HPDE6-E6E7 (cell line): ENCODE measurements around the gene MLLT10.

Source experiments
- DNase-seq: peaks from one replicate; pipeline ENCODE4 v3.0.0; 2011; ENCODE audit warnings: missing footprints; ENCODE audit errors: extremely low spot score

Gene MLLT10

GRCh38 chr10:21501091-21501490, 32.9 kb upstream of the MLLT10 start:
- DNase-seq: no peak

GRCh38 chr10:21501731-21502347, 32.2 kb upstream of the MLLT10 start:
- no peak for DNase-seq

- no peak for DNase-seq
These were observed 31.7 kb upstream of the MLLT10 start for GRCh38 chr10:21502348-21502740.

- no peak for DNase-seq
These were observed 30.5 kb upstream of the MLLT10 start for GRCh38 chr10:21503542-21503941.

- DNase-seq: no peak
These were observed 28.2 kb upstream of the MLLT10 start for GRCh38 chr10:21505711-21506278.

- no peak for DNase-seq
These were observed 27.7 kb upstream of the MLLT10 start for GRCh38 chr10:21506351-21506750.

GRCh38 chr10:21507150-21507549, 26.9 kb upstream of the MLLT10 start:
- DNase-seq: no peak

- DNase-seq: no peak
These were observed 25.2 kb upstream of the MLLT10 start for GRCh38 chr10:21508706-21509331.

GRCh38 chr10:21509341-21510240, 24.4 kb upstream of the MLLT10 start:
- DNase-seq: no peak

- no peak for DNase-seq
These were observed 23.6 kb upstream of the MLLT10 start for GRCh38 chr10:21510241-21511094.

GRCh38 chr10:21511095-21511570, 22.9 kb upstream of the MLLT10 start:
- DNase-seq: no peak

GRCh38 chr10:21511946-21512572, 22.0 kb upstream of the MLLT10 start:
- no peak for DNase-seq

GRCh38 chr10:21512573-21513404, 21.2 kb upstream of the MLLT10 start:
- no peak for DNase-seq

GRCh38 chr10:21513405-21513788, 20.6 kb upstream of the MLLT10 start:
- DNase-seq: no peak

GRCh38 chr10:21514129-21514817, 19.8 kb upstream of the MLLT10 start:
- no peak for DNase-seq

- no peak for DNase-seq
These were observed 19.1 kb upstream of the MLLT10 start for GRCh38 chr10:21514818-21515351.

- no peak for DNase-seq
These were observed 18.4 kb upstream of the MLLT10 start for GRCh38 chr10:21515361-21516241.
